Vagina (tissue), 2 donors: Measurements from ENCODE around the gene ATP6V0D1. TPM values are rescaled to one million over a fixed set of nuclear protein-coding genes. Genes with fewer than 3 reads are reported as not detected.

Source experiments
- DNase-seq, 2 donors: peaks; one replicate each; pipeline ENCODE4 v3.0.0-alpha.2; 2017; ENCODE audit errors: extremely low spot score in 2 of 2
- H3K27ac ChIP-seq: fragments of 200-600 bp; sonication (generic); one replicate; pipeline ENCODE4 v1.5.1; 2019
- H3K27me3 ChIP-seq: fragments of 200-600 bp; sonication (generic); one replicate; pipeline ENCODE4 v1.5.1; 2019
- H3K36me3 ChIP-seq, 2 donors: fragments of 200-600 bp; sonication (generic); one replicate each; pipeline ENCODE4 v1.5.1; 2017 to 2019
- H3K4me1 ChIP-seq: fragments of 200-600 bp; sonication (generic); one replicate; pipeline ENCODE4 v1.5.1; 2019
- H3K4me3 ChIP-seq, 2 donors: fragments of 200-600 bp; sonication (generic); 1 replicate in 1 of 2; 2 replicates in 1 of 2; pipeline ENCODE4 v1.5.1; 2016 to 2019
- H3K9me3 ChIP-seq: fragments of 200-600 bp; sonication (generic); one replicate; pipeline ENCODE4 v1.5.1; 2019
- POLR2A ChIP-seq, 2 donors: fragments of 450-650 bp; IDR thresholded peaks; one replicate each; pipeline ENCODE4 v1.6.1; 2017; ENCODE audit warnings: antibody characterized with exemption in 2 of 2, mild to moderate bottlenecking in 2 of 2, moderate library complexity in 2 of 2
- POLR2AphosphoS5 ChIP-seq, 2 donors: sonication (generic); formaldehyde crosslinking; IDR thresholded peaks; one replicate each; pipeline ENCODE4 v1.9.0; 2017; ENCODE audit warnings: antibody characterized with exemption in 2 of 2, mild to moderate bottlenecking in 2 of 2, low read depth in 1 of 2; ENCODE audit not compliant: insufficient read depth in 1 of 2
- intact Hi-C: fragments of 100-400 bp; cut with DNase I; formaldehyde crosslinking; loops from one replicate; pipeline ENCODE4 v1.15.1; 2023
- total RNA-seq: library from RNA; depleted of rRNA; stranded (reverse); fragments of >200 nt; gene quantifications from one replicate; pipeline ENCODE4 v1.2.3, GENCODE V29; 2016
- TF ChIP-seq, protein P1 (sequence below), 3 experiments: fragments of 450-650 bp in 2 of 3; fragments of 200-600 bp in 1 of 3; sonication (generic) in 1 of 3; IDR thresholded peaks; one replicate each; pipeline ENCODE4 v1.5.1; 2017 to 2019; ENCODE audit warnings: antibody characterized with exemption in 3 of 3, mild to moderate bottlenecking in 2 of 3, moderate library complexity in 2 of 3

ATP6V0D1 gene
- total RNA-seq, 1 donor from 2014 or later, result 110 TPM

DNA sequence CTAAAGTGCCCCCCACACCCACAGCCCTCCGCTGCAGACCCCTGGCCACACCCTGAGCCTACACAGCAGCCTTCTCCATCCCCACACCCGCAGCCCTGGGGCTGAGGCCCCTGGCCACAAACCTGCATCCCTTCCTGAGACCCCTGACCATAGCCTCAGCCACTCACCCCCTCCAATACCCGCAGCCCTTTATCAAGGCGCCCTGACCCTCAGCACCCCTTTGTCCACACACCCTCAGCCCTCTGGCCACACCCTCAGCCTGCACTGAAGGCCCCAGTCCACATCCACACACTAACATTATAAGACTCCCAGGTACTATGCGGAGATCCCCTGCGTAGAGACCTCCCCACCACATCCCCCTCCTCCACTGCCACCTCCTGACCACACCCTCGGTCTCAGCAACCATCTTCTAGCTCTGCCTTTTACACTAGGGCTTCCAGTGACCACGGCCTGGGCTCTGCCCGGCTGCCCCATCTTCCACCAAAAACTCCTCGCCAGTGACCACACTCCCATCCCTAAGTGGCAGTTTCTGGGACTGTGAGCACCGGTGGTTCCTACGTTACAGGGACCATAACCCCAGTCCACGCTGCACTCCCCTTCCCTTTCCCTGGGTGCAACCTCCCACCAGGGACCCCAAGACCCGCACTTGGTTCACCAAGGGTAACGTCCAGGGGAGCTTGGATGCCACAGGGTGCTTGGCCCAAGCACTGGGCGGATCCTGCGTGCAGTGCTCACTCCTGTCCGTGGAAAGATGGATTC lies 88.5 kb downstream of the ATP6V0D1 start:
- peak overlapping the region; percentile 65 for H3K27ac ChIP-seq
- TF ChIP-seq POLR2A (IDR thresholded peaks at IDR 0.05) (no peak), POLR2AphosphoS5 (IDR thresholded peaks at IDR 0.05; ENCODE audit: insufficient read depth in 1 of 2, low read depth in 1 of 2) (no peak)
- TF ChIP-seq, protein P1, sequence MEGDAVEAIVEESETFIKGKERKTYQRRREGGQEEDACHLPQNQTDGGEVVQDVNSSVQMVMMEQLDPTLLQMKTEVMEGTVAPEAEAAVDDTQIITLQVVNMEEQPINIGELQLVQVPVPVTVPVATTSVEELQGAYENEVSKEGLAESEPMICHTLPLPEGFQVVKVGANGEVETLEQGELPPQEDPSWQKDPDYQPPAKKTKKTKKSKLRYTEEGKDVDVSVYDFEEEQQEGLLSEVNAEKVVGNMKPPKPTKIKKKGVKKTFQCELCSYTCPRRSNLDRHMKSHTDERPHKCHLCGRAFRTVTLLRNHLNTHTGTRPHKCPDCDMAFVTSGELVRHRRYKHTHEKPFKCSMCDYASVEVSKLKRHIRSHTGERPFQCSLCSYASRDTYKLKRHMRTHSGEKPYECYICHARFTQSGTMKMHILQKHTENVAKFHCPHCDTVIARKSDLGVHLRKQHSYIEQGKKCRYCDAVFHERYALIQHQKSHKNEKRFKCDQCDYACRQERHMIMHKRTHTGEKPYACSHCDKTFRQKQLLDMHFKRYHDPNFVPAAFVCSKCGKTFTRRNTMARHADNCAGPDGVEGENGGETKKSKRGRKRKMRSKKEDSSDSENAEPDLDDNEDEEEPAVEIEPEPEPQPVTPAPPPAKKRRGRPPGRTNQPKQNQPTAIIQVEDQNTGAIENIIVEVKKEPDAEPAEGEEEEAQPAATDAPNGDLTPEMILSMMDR (IDR thresholded peaks at IDR 0.05), result no peak
- H3K27me3 ChIP-seq, result no peaks in the 10 kb centered on the region
- no peaks in the 10 kb centered on the region for H3K36me3 ChIP-seq
- no peak for DNase-seq
- intact Hi-C loops, result no loop called here
- H3K4me1 ChIP-seq, result peaks cover 65% of the 10 kb centered on the region
- no peaks in the 10 kb centered on the region for H3K9me3 ChIP-seq
- H3K4me3 ChIP-seq, result peak overlapping the region; percentile 43 to 62

DNA sequence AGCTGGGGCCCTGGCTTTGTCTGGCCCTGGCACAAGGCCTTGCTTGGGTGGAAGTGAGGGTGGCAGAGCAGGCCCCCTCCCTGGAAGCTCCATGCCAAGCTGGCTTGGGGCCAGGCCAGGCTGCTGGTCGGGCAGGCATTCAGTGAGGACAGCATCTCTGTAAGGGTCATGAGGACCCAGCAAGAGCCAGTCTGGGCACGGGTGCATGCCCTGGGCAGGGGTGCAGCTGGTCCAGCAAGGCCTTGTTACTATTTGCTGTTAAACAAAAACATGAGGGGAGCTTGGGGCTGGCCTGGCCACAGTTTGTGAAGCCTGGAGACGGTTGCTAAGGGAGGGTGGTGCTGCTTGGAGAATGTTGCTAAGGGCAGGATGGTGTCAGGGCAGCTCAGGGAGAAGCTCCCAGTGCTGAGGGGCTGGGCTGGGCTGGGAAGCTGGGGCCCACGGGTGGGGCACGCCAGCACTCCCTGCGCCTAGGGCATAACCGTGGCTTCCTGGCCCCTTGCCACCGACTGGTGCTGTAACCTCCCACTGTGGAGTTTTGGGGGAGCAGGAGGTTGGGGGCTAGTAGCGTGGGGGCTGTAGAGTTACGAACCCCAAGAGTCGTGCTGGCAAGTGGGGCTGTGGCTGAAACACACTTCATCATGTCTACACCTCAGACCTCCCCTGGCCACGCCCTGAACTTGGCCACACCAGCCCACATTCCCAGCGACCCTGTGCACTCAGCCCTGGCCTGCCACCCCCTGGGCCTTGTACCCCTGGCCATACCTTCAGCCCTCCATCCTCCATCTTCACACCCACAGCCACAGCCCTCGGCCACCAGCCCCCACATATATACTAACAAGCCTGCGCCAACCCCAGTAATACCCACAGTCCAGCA lies 89.3 kb downstream of the ATP6V0D1 start:
- H3K4me3 ChIP-seq, result peak overlapping the region; percentile 43 to 62
- no peaks in the 10 kb centered on the region for H3K9me3 ChIP-seq
- H3K27ac ChIP-seq, result peak overlapping the region; percentile 40
- H3K27me3 ChIP-seq, result no peaks in the 10 kb centered on the region
- intact Hi-C loops, result no loop called here
- H3K36me3 ChIP-seq, result no peaks in the 10 kb centered on the region
- H3K4me1 ChIP-seq, result peaks cover 57% of the 10 kb centered on the region
- no peak for DNase-seq
- TF ChIP-seq, protein P1 (IDR thresholded peaks at IDR 0.05), result no peak
- no peak for TF ChIP-seq POLR2A (IDR thresholded peaks at IDR 0.05)
- no peak for TF ChIP-seq POLR2AphosphoS5 (IDR thresholded peaks at IDR 0.05; ENCODE audit: insufficient read depth in 1 of 2, low read depth in 1 of 2)

DNA sequence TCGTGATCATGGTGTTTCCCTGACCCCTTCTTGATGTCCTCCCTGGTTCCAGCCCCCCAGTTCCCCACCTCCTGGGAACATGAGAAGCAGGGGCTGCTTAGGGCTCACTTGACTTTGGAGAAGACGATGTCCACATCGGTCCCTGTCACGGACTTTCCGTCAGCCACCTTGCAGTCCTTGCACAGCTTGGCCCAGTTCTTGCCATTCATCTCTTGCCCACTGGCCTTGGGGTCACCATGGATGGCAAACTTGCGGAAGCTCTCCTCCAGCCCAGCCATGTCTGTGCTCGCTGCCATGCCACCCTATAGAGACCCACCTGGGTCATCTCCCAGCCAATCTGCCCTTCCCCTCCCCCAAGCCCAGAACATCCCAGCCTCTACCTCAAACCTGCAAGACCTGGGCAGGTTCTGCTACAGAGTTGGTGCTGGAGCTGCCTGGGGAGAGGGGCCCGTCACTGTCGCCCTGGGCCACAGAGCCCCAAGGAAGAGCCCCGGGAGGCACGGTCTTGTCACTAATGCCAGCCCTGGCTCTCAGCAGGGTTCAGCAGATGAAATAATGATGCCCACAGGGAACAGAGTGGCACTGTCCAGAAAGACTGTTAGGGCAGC lies 90.0 kb downstream of the ATP6V0D1 start:
- Histone ChIP-seq H3K36me3 (no peaks in the 10 kb centered on the region), H3K4me3 (no peak overlapping the region), H3K9me3 (no peaks in the 10 kb centered on the region), H3K27ac (no peak overlapping the region), H3K4me1 (peaks cover 49% of the 10 kb centered on the region), H3K27me3 (no peaks in the 10 kb centered on the region)
- intact Hi-C loops, result no loop called here
- no peak for DNase-seq
- TF ChIP-seq, protein P1 (IDR thresholded peaks at IDR 0.05), result no peak
- TF ChIP-seq POLR2AphosphoS5 (IDR thresholded peaks at IDR 0.05; ENCODE audit: insufficient read depth in 1 of 2, low read depth in 1 of 2) (no peak), POLR2A (IDR thresholded peaks at IDR 0.05) (no peak)

DNA sequence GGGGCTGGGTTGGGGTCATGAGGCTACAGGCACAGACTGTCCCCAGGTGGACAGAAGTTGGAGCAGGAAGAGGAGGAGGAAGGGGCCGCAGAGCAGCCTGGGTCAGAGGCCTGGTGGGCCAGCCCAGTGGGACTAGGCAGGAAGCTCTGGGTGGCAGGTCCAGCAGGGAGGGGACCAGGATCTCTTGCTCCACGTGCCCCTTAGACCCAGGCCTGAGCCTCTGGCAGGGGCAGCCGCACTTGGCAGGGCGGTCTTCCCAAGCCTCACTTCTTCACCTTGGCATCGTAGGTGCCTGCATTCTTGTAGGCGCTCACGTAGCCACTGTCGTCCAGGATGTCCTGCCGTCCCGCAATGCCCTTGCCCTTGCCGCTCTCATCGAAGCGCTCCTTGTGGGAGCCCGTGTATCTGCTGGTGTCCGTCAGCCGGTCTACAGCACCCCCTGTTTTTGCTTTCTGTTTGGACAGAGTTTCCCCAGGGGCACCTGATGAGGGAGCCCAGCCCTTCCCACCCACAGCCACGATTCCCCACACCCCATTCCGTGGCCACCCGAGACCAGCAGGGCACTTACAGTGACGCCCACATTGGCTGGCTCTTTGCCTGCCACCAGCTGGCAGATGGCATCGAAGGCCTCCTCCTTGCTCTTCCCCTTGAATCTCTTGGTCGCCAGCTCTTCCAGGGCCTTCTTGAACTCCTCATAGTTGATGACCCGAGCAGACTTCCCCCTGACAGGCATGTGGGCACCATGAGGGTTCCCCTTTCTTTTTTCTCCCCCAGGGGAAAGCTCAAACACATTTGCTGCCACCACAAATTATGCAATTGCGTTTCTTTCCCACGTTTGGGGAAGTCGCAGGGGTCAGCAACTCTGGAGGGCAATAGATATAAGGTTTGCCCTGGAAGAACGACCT lies 90.8 kb downstream of the ATP6V0D1 start:
- Histone ChIP-seq H3K4me3 (no peak overlapping the region), H3K36me3 (no peaks in the 10 kb centered on the region), H3K27ac (no peak overlapping the region), H3K4me1 (peaks cover 42% of the 10 kb centered on the region), H3K27me3 (no peaks in the 10 kb centered on the region), H3K9me3 (no peaks in the 10 kb centered on the region)
- no peak for DNase-seq
- TF ChIP-seq, protein P1 (IDR thresholded peaks at IDR 0.05), result no peak
- TF ChIP-seq POLR2A (IDR thresholded peaks at IDR 0.05) (no peak), POLR2AphosphoS5 (IDR thresholded peaks at IDR 0.05; ENCODE audit: insufficient read depth in 1 of 2, low read depth in 1 of 2) (no peak)
- intact Hi-C loops, result no loop called here
